GM10266 (cell line): Measurements from ENCODE around the gene FBL.

Source experiments
- DNase-seq: peaks from one replicate; pipeline ENCODE4 v3.0.0; 2012; ENCODE audit errors: extremely low spot score
- CTCF ChIP-seq: IDR thresholded peaks from 2 replicates; pipeline ENCODE4 v1.5.1; 2012; ENCODE audit warnings: mild to moderate bottlenecking, low read depth; ENCODE audit not compliant: control insufficient read depth, insufficient read depth; ENCODE audit errors: missing control alignments

The FBL gene

GRCh38 chr19:39846678-39847486 is 703 bp upstream of the FBL start:
- no peak for TF ChIP-seq CTCF
- DNase-seq: no peak

- DNase-seq: no peak
- peak; percentile 19 for TF ChIP-seq CTCF
These were observed 621 bp downstream of the FBL start for GRCh38 chr19:39845584-39845932.

GRCh38 chr19:39845172-39845571 is 1.0 kb downstream of the FBL start:
- DNase-seq: no peak

GRCh38 chr19:39843919-39844793 is 2.0 kb downstream of the FBL start:
- peak; percentile 74 for TF ChIP-seq CTCF
- peak; percentile 67 for DNase-seq

More at GRCh38 chr19:39845172-39845571, 1.0 kb downstream of the FBL start:
- TF ChIP-seq CTCF: no peak

- DNase-seq: no peak
- no peak for TF ChIP-seq CTCF
These were observed 3.3 kb downstream of the FBL start for GRCh38 chr19:39842693-39843435.

GRCh38 chr19:39841041-39841440 is 5.1 kb downstream of the FBL start:
- TF ChIP-seq CTCF: no peak

More at GRCh38 chr19:39841041-39841440, 5.1 kb downstream of the FBL start:
- DNase-seq: no peak
